Colonic mucosa (tissue), 4 donors: ENCODE measurements around the gene TXNL4B. TPM values are rescaled to one million over a fixed set of nuclear protein-coding genes. Genes with fewer than 3 reads are reported as not detected.
A peak's percentile ranks its signal among the peaks of the same experiment; 100 is the strongest.

ENCODE experiments used
- DNase-seq: peaks from one replicate; pipeline ENCODE4 v3.0.0-alpha.2; 2020
- H3K27ac ChIP-seq: fragments of 200-600 bp; one replicate; pipeline ENCODE4 v1.8.0; 2021
- H3K27me3 ChIP-seq: fragments of 200-600 bp; one replicate; pipeline ENCODE4 v1.8.0; 2021
- H3K36me3 ChIP-seq: fragments of 200-600 bp; one replicate; pipeline ENCODE4 v1.8.0; 2021
- H3K4me1 ChIP-seq: fragments of 200-600 bp; one replicate; pipeline ENCODE4 v1.8.0; 2021; ENCODE audit warnings: mild to moderate bottlenecking
- H3K4me3 ChIP-seq: fragments of 200-600 bp; one replicate; pipeline ENCODE4 v1.8.0; 2021
- H3K9ac ChIP-seq, 2 donors: one replicate each; pipeline ENCODE4 v1.7.0; 2013; ENCODE audit warnings: control low read depth in 2 of 2, low read depth in 2 of 2, low read length in 2 of 2
- H3K9me3 ChIP-seq: fragments of 200-600 bp; one replicate; pipeline ENCODE4 v1.8.0; 2021
- intact Hi-C: fragments of 100-400 bp; cut with DNase I; formaldehyde crosslinking; loops from one replicate; pipeline ENCODE4 v1.14.1; 2022
- total RNA-seq, 2 donors: library from RNA; stranded (reverse); fragmentation: NEBNext Ultra II Directional in 1 of 2; extraction: Animal tissue kit (Norgen Biotek cat#: 25700) in 1 of 2; gene quantifications; one replicate each; pipeline ENCODE4 v1.2.1, GENCODE V29; 2021
- TF ChIP-seq, protein P1 (sequence below): fragments of 200-600 bp; IDR thresholded peaks from one replicate; pipeline ENCODE4 v1.8.0; 2022; ENCODE audit warnings: antibody characterized with exemption, mild to moderate bottlenecking
- donor health status: healthy.
- donor health status: DM: no; HTN: no; CAD: no.
- donor health status: DM: no; HTN: no; CAD: no.

The TXNL4B gene
- total RNA-seq, 2 donors from 2014 or later: 10.1 to 13.7 TPM

DNA sequence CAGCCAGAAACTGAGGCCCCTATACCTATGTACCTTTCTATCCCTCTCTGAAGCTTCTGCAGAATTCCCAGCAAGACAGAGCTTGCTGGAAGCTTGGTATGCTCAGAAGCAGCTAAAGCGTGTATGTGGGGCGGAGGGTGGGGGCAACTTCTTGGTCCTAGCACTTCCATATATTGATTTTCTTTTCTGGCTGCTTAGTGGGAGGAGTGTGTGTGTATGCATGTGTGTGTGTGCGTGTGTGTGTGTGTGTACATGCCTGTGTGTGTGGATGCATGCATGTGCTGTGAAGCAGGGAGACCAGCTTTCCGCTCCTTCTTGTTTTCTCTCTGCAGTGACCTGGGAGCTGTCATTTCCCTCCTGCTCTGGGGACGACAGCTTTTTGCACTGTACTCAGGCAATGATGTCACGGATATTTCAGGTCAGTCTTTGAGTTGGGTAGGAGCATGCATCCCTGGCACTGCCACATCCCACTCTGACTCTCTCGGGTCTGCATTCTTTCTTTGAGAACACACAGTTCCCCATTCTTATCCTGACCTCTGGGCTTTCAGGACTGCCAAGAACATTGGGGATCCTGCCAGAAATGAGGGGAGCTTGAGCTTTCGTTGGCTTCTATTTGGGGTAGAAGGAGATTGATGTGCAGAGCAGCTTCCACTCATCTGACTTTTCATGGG lies 19.7 kb downstream of the TXNL4B start:
- Histone ChIP-seq H3K27ac (no peak overlapping the region), H3K4me1 (no peaks in the 10 kb centered on the region), H3K27me3 (no peaks in the 10 kb centered on the region), H3K9me3 (no peaks in the 10 kb centered on the region), H3K9ac (no peak overlapping the region), H3K36me3 (no peaks in the 10 kb centered on the region), H3K4me3 (no peak overlapping the region)
- TF ChIP-seq, protein P1, sequence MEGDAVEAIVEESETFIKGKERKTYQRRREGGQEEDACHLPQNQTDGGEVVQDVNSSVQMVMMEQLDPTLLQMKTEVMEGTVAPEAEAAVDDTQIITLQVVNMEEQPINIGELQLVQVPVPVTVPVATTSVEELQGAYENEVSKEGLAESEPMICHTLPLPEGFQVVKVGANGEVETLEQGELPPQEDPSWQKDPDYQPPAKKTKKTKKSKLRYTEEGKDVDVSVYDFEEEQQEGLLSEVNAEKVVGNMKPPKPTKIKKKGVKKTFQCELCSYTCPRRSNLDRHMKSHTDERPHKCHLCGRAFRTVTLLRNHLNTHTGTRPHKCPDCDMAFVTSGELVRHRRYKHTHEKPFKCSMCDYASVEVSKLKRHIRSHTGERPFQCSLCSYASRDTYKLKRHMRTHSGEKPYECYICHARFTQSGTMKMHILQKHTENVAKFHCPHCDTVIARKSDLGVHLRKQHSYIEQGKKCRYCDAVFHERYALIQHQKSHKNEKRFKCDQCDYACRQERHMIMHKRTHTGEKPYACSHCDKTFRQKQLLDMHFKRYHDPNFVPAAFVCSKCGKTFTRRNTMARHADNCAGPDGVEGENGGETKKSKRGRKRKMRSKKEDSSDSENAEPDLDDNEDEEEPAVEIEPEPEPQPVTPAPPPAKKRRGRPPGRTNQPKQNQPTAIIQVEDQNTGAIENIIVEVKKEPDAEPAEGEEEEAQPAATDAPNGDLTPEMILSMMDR: no peak
- DNase-seq: no peak
- intact Hi-C loops: no loop called here

DNA sequence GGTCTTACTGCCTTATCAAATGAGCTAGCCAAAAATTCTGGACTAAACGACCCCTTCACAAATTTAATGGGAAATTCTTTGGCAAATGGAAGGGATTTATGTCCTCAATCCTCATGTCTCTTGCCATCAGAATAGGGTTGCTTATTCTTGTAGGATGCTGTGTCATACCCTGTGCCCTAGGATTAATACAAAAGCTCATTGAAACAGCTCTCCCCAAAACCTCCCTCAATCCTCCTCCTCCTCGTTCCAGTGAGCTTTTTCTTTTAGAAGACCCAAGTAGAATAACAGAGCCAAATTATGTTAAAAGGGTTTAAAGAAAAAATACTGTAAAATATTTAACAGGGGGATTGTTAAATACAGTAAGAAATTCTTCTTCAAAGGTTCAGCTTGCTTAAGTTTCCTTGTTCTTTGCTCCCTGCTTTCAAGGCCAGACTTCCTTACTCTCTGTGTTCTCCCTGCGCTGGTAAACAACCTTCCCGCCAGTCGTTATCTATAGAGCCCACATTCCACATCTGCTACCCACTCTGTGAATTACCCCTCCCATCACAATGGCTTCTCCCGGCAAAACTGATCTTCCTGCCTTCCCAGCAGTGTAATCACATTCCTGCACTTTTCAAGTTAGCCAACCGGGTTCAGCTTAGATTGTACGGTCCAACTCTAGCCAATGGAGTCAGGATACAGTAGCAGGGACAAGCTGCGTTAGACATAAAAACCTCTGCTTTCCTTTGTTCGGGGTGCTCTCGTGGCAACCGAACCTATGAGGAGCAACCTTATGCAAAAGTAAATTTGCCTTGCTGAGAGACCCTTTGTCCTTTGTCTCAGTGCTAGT lies 20.7 kb downstream of the TXNL4B start:
- no peaks in the 10 kb centered on the region for H3K36me3 ChIP-seq
- H3K4me1 ChIP-seq: no peaks in the 10 kb centered on the region
- no peaks in the 10 kb centered on the region for H3K27me3 ChIP-seq
- no peak overlapping the region for H3K27ac ChIP-seq
- H3K9me3 ChIP-seq: no peaks in the 10 kb centered on the region
- DNase-seq: peak; percentile 48
- H3K4me3 ChIP-seq: no peak overlapping the region
- intact Hi-C loops: no loop called here
- H3K9ac ChIP-seq: peak overlapping the region in 1 of 2 donors; percentile 5
- TF ChIP-seq, protein P1: no peak

DNA sequence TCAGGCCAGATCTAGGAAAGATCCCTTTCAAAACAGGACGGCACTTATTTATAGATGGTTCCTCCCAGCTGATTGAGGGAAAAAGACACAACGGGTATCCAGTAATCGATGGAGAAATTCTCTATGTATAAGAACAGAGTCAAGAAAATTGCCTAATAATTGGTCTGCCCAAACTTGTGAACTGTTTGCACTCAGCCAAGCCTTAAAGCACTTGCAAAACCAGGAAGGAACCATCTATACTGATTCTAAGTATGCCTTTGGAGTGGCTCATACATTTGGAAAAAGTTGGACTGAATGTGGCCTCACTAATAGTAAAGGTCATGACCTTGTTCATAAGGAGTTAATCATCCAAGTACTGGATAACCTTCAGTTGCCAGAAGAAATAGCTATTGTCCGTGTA lies 24.5 kb downstream of the TXNL4B start:
- no peak overlapping the region for H3K4me3 ChIP-seq
- no peak overlapping the region for H3K27ac ChIP-seq
- intact Hi-C loops: loop anchor here (5.0 kb wide), 1 partner anchor 33 kb away; no protein-coding TSS in a partner anchor
- no peak overlapping the region for H3K9ac ChIP-seq
- no peaks in the 10 kb centered on the region for H3K36me3 ChIP-seq
- no peaks in the 10 kb centered on the region for H3K27me3 ChIP-seq
- no peak for DNase-seq
- TF ChIP-seq, protein P1: no peak
- no peaks in the 10 kb centered on the region for H3K9me3 ChIP-seq
- H3K4me1 ChIP-seq: no peaks in the 10 kb centered on the region

DNA sequence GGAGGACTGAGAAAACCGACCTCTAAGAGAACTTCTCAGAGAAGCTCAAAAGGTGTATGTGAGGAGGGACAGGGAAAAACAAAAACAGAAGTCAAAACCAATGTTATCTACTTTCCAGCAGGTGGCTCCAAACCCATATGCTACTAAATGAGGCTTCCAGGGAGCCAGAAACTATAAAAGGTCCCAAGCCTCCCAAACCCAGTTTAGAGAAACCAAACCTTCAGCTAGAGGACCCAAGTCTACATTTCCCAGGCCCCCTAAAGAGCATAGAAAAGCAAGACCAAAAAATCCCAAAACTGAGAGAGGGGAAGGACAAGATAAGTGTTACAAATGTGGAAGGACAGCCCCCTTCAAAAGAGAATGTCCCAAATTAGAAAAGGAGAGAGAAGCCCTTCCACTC lies 26.7 kb downstream of the TXNL4B start:
- Histone ChIP-seq H3K27me3 (no peaks in the 10 kb centered on the region), H3K4me1 (no peaks in the 10 kb centered on the region), H3K4me3 (no peak overlapping the region), H3K9me3 (no peaks in the 10 kb centered on the region), H3K27ac (no peak overlapping the region), H3K9ac (no peak overlapping the region), H3K36me3 (no peaks in the 10 kb centered on the region)
- intact Hi-C loops: loop anchor here (5.0 kb wide), 1 partner anchor 36 kb away; no protein-coding TSS in a partner anchor
- DNase-seq: no peak
- TF ChIP-seq, protein P1: peak; percentile 41

DNA sequence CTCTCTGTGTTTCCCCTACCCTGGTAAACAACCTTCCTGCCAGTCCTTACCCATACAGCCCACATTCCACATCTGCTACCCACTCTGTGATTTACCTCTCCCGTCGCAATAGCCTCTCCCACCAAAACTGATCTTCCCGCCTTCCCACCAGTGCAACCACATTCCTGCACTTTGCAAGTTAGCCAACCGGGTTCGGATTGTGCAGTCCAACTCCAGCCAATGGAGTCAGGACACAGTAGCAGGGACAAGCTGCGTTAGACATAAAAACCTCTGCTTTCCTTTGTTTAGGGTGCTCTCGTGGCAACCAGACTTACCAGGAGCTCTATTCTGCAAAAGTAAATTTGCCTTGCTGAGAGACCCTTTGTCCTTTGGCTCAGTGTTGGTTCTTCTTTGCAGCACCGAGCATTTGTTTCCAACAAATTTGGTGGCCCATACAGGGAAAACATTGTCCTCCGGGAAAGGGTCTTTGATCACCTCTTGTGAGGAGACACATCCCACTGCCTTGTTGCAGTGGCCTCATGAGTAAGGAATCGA lies 29.0 kb downstream of the TXNL4B start:
- no peaks in the 10 kb centered on the region for H3K27me3 ChIP-seq

More for the DNA sequence above, 29.0 kb downstream of the TXNL4B start:
- Histone ChIP-seq H3K4me1 (no peaks in the 10 kb centered on the region), H3K36me3 (no peaks in the 10 kb centered on the region), H3K4me3 (no peak overlapping the region), H3K27ac (no peak overlapping the region), H3K9me3 (no peaks in the 10 kb centered on the region), H3K9ac (no peak overlapping the region)
- DNase-seq: no peak
- intact Hi-C loops: no loop called here
- TF ChIP-seq, protein P1: no peak
